Thymus (tissue), 11 donors: ENCODE data around the gene LAMB1. TPM values are rescaled to one million over a fixed set of nuclear protein-coding genes. Genes with fewer than 3 reads are reported as not detected.
"Not testable (repeated sequence)": the region's sequence is repeated elsewhere in the genome, so short reads cannot be mapped to it uniquely, and the experiment has no call there.

Source experiments
- DNase-seq, 9 donors: peaks; one replicate each; pipeline ENCODE4 v3.0.0-alpha.2; 2013; ENCODE audit warnings: low spot score in 9 of 9, low read depth in 6 of 9, missing footprints in 1 of 9
- H3K27ac ChIP-seq, 2 donors: one replicate each; pipeline ENCODE4 v1.5.1; 2013; ENCODE audit warnings: control low read depth in 1 of 2, low read depth in 1 of 2, low read length in 1 of 2, mild to moderate bottlenecking in 1 of 2, moderate library complexity in 1 of 2
- H3K27me3 ChIP-seq, 2 donors: one replicate each; pipeline ENCODE4 v1.5.1; 2013; ENCODE audit warnings: low read length in 1 of 2; ENCODE audit not compliant: control insufficient read depth in 2 of 2, insufficient read depth in 1 of 2
- H3K36me3 ChIP-seq, 2 donors: one replicate each; pipeline ENCODE4 v1.5.1; 2013; ENCODE audit warnings: low read length in 1 of 2, mild to moderate bottlenecking in 1 of 2, moderate library complexity in 1 of 2; ENCODE audit not compliant: control insufficient read depth in 2 of 2, insufficient read depth in 2 of 2
- H3K4me1 ChIP-seq, 2 donors: one replicate each; pipeline ENCODE4 v1.5.1; 2013; ENCODE audit warnings: low read length in 2 of 2; ENCODE audit not compliant: control insufficient read depth in 2 of 2, insufficient read depth in 2 of 2
- H3K4me3 ChIP-seq, 2 donors: one replicate each; pipeline ENCODE4 v1.5.1; 2013; ENCODE audit warnings: low read length in 2 of 2, control low read depth in 1 of 2, mild to moderate bottlenecking in 1 of 2
- H3K9me3 ChIP-seq, 2 donors: one replicate each; pipeline ENCODE4 v1.5.1; 2013; ENCODE audit warnings: low read length in 1 of 2, mild to moderate bottlenecking in 1 of 2; ENCODE audit not compliant: control insufficient read depth in 2 of 2, insufficient read depth in 1 of 2
- WGBS: extraction: QIAGEN DNeasy Blood & Tissue Kit; methylation state at CpG from one replicate; pipeline ENCODE4 v1.1.7; 2013; 5-methylcytosine and 5-hydroxymethylcytosine counted together
- polyA plus RNA-seq: library from polyadenylated mRNA; stranded (reverse); fragments of 200-250 nt; gene quantifications from one replicate; pipeline ENCODE4 v1.2.3, GENCODE V29; 2013
- total RNA-seq: library from RNA; stranded (reverse); fragments of 120-200 nt; gene quantifications from one replicate; pipeline ENCODE4 v1.2.4, GENCODE V29; 2013
- donor health status: healthy.

Gene LAMB1
- total and polyA plus RNA-seq, 2 donors: 33.4 to 251 TPM

- WGBS: 24% methylated on average over 9 of the region's 9 CpGs
- Histone ChIP-seq H3K27me3 (no peaks in the 10 kb centered on the region), H3K4me3 (peak overlapping the region; percentile 84 to 90), H3K27ac (peak overlapping the region; percentile 89 to 94), H3K9me3 (peaks cover 0 to 5% of the 10 kb centered on the region in 2 donors), H3K4me1 (peaks cover 6 to 13% of the 10 kb centered on the region in 2 donors), H3K36me3 (peaks cover 3 to 25% of the 10 kb centered on the region in 2 donors)
- peak in 1 of 9 donors; percentile 23 for DNase-seq
Observed at GRCh38 chr7:107891636-107892366, 111.2 kb downstream of the LAMB1 start.

- H3K4me1 ChIP-seq: peaks cover 6 to 13% of the 10 kb centered on the region in 2 donors
Observed at GRCh38 chr7:107890962-107891635, 111.9 kb downstream of the LAMB1 start, which contains the start of gene DLD. TSS of gene DLD (plus strand) at chr7:107891183. CDS start at chr7:107891251, 68 bp downstream.

GRCh38 chr7:107890493-107890961 is 112.4 kb downstream of the LAMB1 start:
- peak overlapping the region; percentile 84 to 90 for H3K4me3 ChIP-seq

More at GRCh38 chr7:107890962-107891635, 111.9 kb downstream of the LAMB1 start, which contains the start of gene DLD:
- peaks cover 0 to 5% of the 10 kb centered on the region in 2 donors for H3K9me3 ChIP-seq
- peak; percentile 81 to 95 (median 87) for DNase-seq
- peak within 1 kb of the TSS; percentile 89 to 94 for H3K27ac ChIP-seq
- H3K4me3 ChIP-seq: peak within 1 kb of the TSS; percentile 84 to 90
- no peaks in the 10 kb centered on the region for H3K27me3 ChIP-seq
- WGBS: under 1% methylated on average over 55 of the region's 55 CpGs
- peaks cover 3 to 22% of the 10 kb centered on the region in 2 donors for H3K36me3 ChIP-seq

GRCh38 chr7:107889992-107890391 is 113.0 kb downstream of the LAMB1 start:
- Histone ChIP-seq H3K27me3 (no peaks in the 10 kb centered on the region), H3K36me3 (peaks cover 0 to 14% of the 10 kb centered on the region in 2 donors), H3K9me3 (peaks cover 0 to 5% of the 10 kb centered on the region in 2 donors), H3K27ac (no peak overlapping the region), H3K4me3 (no peak overlapping the region), H3K4me1 (peaks cover 6 to 13% of the 10 kb centered on the region in 2 donors)
- no peak for DNase-seq
- WGBS: 84% methylated on average over 3 of the region's 3 CpGs

More at GRCh38 chr7:107890493-107890961, 112.4 kb downstream of the LAMB1 start:
- Histone ChIP-seq H3K9me3 (peaks cover 0 to 5% of the 10 kb centered on the region in 2 donors), H3K27me3 (no peaks in the 10 kb centered on the region), H3K36me3 (peaks cover 3 to 17% of the 10 kb centered on the region in 2 donors), H3K27ac (peak overlapping the region; percentile 62 to 89), H3K4me1 (peaks cover 6 to 13% of the 10 kb centered on the region in 2 donors)
- 13% methylated on average over 7 of the region's 7 CpGs for WGBS
- peak in 1 of 9 donors; percentile 34 for DNase-seq

- H3K4me3 ChIP-seq, DNase-seq, H3K27me3 ChIP-seq, H3K27ac ChIP-seq, H3K9me3 ChIP-seq, H3K36me3 ChIP-seq: not testable (repeated sequence)
- peaks cover 6 to 13% of the 10 kb centered on the region in 2 donors for H3K4me1 ChIP-seq
- WGBS: 98% methylated on average over 22 of the region's 22 CpGs
Observed at GRCh38 chr7:107887827-107888226, 115.1 kb downstream of the LAMB1 start.

- no peak for DNase-seq
- no peaks in the 10 kb centered on the region for H3K27me3 ChIP-seq
- no peak overlapping the region for H3K4me3 ChIP-seq
- H3K9me3 ChIP-seq: no peaks in the 10 kb centered on the region
- 85% methylated on average over 6 of the region's 6 CpGs for WGBS
- no peaks in the 10 kb centered on the region for H3K36me3 ChIP-seq
- peak overlapping the region in 1 of 2 donors; percentile 32 for H3K27ac ChIP-seq
- H3K4me1 ChIP-seq: no peaks in the 10 kb centered on the region
Observed at GRCh38 chr7:107884066-107884818, 118.7 kb downstream of the LAMB1 start.

- 92% methylated on average over 2 of the region's 2 CpGs for WGBS
- no peak overlapping the region for H3K27ac ChIP-seq
- no peak overlapping the region for H3K4me3 ChIP-seq
- no peaks in the 10 kb centered on the region for H3K36me3 ChIP-seq
- H3K27me3 ChIP-seq: no peaks in the 10 kb centered on the region
- H3K4me1 ChIP-seq: no peaks in the 10 kb centered on the region
- no peak for DNase-seq
- H3K9me3 ChIP-seq: no peaks in the 10 kb centered on the region
Observed at GRCh38 chr7:107882766-107883165, 120.2 kb downstream of the LAMB1 start.

GRCh38 chr7:107879400-107880035 is 123.4 kb downstream of the LAMB1 start:
- H3K4me3 ChIP-seq: no peak overlapping the region
- H3K27me3 ChIP-seq: no peaks in the 10 kb centered on the region
- WGBS: 3% methylated on average over 3 of the region's 3 CpGs
- no peak overlapping the region for H3K27ac ChIP-seq
- H3K9me3 ChIP-seq: no peaks in the 10 kb centered on the region
- peaks cover 0 to 4% of the 10 kb centered on the region in 2 donors for H3K4me1 ChIP-seq
- H3K36me3 ChIP-seq: no peaks in the 10 kb centered on the region
- peak in 2 of 9 donors; percentile 48 to 49 for DNase-seq
